HUES6 (cell line): ENCODE data around the gene C1QTNF3.
"Not testable (repeated sequence)": the region's sequence is repeated elsewhere in the genome, so short reads cannot be mapped to it uniquely, and the experiment has no call there.

Source experiments
- H3K27ac ChIP-seq: 2 replicates; pipeline ENCODE4 v1.7.0; 2013; ENCODE audit warnings: low read depth, mild to moderate bottlenecking, low read length, inconsistent platforms
- H3K27me3 ChIP-seq: 2 replicates; pipeline ENCODE4 v1.6.1; 2013; ENCODE audit warnings: low read length; ENCODE audit not compliant: control insufficient read depth, insufficient read depth
- H3K36me3 ChIP-seq: 2 replicates; pipeline ENCODE4 v1.6.1; 2013; ENCODE audit warnings: low read length; ENCODE audit not compliant: control insufficient read depth, insufficient read depth
- H3K4me1 ChIP-seq: 2 replicates; pipeline ENCODE4 v1.6.1; 2013; ENCODE audit warnings: low read length; ENCODE audit not compliant: control insufficient read depth, insufficient read depth
- H3K4me3 ChIP-seq: 2 replicates; pipeline ENCODE4 v1.5.1; 2013; ENCODE audit warnings: low read depth, low read length
- H3K9ac ChIP-seq: one replicate; pipeline ENCODE4 v1.6.1; 2013; ENCODE audit warnings: mild to moderate bottlenecking, low read length
- H3K9me3 ChIP-seq: 2 replicates; pipeline ENCODE4 v1.6.1; 2013; ENCODE audit warnings: low read depth, low read length; ENCODE audit not compliant: control insufficient read depth, insufficient read depth

Gene C1QTNF3

DNA sequence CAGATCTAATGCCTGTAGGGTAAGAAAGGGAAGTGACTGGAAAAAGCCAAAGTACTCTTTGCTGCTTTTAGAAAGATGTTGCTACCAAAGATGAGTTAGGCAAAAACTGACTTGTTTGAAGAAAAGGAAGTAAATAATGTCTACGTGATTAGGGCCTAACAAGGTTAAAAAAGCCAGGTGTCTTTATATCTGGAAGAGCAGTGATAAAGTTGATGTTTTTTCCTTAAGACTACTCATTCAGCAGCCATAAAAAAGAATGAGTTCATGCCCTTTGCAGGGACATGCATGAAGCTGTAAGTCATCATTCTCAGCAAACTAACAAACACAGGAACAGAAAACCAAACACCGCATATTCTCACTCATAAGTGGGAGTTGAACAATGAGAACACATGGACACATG, 21.7 kb downstream of the C1QTNF3 start:
- H3K9me3 ChIP-seq, result no peaks in the 10 kb centered on the region

DNA sequence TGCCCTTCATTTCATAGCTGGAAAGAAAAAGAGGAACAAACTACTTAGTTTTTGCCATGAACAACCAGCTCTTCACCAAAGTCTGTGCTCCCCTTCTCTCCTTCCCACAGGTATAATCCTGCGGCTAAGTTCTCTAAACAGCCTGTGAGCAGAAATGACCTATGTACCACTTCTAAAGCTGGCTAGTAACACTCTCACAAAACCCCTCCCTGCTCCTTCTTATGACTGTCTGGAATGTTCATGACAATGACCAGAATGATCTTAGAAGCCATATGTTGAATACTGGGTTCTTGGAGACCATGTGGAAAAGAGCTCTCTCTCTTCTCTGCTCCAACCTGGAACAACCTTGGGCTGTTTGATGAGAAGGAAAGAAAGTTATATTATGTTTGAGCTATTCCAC, 22.3 kb downstream of the C1QTNF3 start:
- H3K4me3 ChIP-seq, result no peak overlapping the region
- H3K4me1 ChIP-seq, result peaks cover 8% of the 10 kb centered on the region; the same call in 1 of the 2 replicates
- no peaks in the 10 kb centered on the region for H3K36me3 ChIP-seq
- H3K9ac ChIP-seq, result no peak overlapping the region
- no peaks in the 10 kb centered on the region for H3K27me3 ChIP-seq
- H3K9me3 ChIP-seq, result no peaks in the 10 kb centered on the region
- H3K27ac ChIP-seq, result no peak overlapping the region

More for the DNA sequence above, 21.7 kb downstream of the C1QTNF3 start:
- Histone ChIP-seq H3K4me3 (no peak overlapping the region), H3K4me1 (peaks cover 8% of the 10 kb centered on the region; the same call in 1 of the 2 replicates), H3K27ac (no peak overlapping the region), H3K9ac (no peak overlapping the region), H3K36me3 (no peaks in the 10 kb centered on the region), H3K27me3 (no peaks in the 10 kb centered on the region)

DNA sequence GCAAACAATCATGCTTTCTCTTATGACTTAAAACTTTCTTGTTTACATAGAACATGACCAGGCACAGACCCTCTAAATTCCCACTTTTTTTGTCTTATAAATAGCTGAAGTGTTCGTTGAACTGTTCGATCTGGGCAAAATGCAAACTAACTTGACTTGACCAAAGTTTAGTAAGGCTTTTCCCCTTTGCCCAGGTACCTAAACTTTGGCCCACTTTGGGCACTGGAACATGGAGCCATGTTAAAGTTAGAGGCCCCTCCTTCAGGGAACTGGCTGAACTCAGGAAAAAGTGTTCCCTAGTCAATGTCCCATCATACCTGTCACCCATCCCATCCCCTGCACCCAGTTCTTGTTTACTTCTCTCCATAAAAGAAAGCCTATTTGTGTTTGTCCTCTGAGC, 25.8 kb downstream of the C1QTNF3 start:
- no peak overlapping the region for H3K4me3 ChIP-seq
- no peak overlapping the region for H3K27ac ChIP-seq
- no peaks in the 10 kb centered on the region for H3K36me3 ChIP-seq
- no peaks in the 10 kb centered on the region for H3K9me3 ChIP-seq
- H3K27me3 ChIP-seq, result no peaks in the 10 kb centered on the region
- H3K4me1 ChIP-seq, result peaks cover 4% of the 10 kb centered on the region; the same call in 1 of the 2 replicates
- H3K9ac ChIP-seq, result no peak overlapping the region

DNA sequence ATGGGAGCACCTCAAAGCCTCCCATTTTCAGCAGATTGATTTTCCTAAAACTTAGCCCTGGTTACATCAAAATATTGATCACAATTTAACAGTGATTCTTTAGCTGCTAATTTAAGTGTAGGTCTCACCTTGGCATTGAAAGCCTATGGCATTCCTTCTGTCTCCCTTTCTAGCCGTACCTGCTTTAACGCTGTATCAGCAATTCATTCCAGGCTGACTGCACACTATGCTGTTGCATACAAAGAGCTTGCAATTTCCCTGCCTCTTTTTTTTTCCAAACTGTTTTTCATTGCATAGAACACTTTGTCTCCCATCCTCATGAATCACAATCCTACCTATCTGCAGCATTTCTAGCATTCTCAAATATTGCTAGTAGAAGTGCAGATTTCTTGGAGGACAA, 26.3 kb downstream of the C1QTNF3 start:
- Histone ChIP-seq H3K36me3 (no peaks in the 10 kb centered on the region), H3K27ac (no peak overlapping the region), H3K9ac (no peak overlapping the region), H3K4me1 (no peaks in the 10 kb centered on the region), H3K27me3 (no peaks in the 10 kb centered on the region), H3K4me3 (no peak overlapping the region), H3K9me3 (no peaks in the 10 kb centered on the region)

DNA sequence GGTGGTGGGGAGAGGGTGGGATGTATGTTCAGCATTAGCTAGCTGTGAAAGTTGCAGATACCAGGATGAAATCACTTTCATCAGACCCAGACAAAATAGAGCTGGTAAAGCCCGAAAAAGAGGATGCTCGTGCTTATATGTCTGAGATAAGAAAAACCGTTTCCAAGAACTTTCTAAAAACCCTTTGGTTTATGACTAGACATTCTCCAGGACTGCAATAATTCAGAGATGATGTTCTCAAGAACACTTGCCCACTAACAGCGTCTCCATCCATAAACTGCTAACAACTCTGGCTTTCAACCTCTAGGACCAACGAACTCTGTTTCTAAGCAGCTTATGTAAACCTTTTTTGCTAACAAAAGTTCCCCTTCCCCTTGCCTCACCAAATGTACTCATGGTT, 26.8 kb downstream of the C1QTNF3 start:
- H3K4me1 ChIP-seq, result no peaks in the 10 kb centered on the region
- H3K36me3 ChIP-seq, result no peaks in the 10 kb centered on the region
- H3K27me3 ChIP-seq, result no peaks in the 10 kb centered on the region

DNA sequence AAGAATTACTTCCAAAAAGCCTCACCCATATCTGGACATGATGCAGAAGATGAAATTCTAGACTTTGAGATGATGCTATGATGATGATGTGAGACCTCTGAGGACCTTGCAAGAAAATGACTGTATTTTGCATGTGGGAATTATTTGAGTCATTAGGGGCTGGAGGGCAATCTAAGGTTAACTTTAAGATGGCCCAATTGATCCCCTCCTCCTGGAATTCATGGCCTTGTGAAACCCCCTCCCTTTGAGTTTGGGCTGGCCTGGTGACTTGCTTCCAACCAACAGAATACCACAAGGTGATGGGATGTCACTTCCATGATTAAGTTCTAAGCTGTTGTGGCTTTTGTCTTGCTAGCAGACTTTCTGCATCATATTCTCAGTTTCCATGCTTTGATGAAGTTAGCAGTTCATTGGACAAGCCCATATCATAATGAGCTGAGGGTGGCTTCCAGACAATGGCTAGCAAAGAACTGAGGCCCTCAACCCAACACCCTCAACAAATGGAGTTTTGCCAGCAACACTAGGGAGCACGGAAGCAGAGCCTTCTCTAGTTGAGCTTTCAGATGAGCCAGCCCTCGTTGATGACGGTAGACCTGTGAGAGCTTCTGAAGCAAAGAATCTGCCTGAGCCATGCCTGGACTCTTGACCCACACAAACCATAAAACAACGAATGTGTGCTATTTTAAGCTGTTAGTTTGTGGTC, 27.7 kb downstream of the C1QTNF3 start:
- Histone ChIP-seq H3K9ac (no peak overlapping the region), H3K4me3 (no peak overlapping the region), H3K36me3 (no peaks in the 10 kb centered on the region), H3K27ac (no peak overlapping the region), H3K27me3 (no peaks in the 10 kb centered on the region), H3K4me1 (no peaks in the 10 kb centered on the region), H3K9me3 (no peaks in the 10 kb centered on the region)

More for the DNA sequence above, 26.8 kb downstream of the C1QTNF3 start:
- Histone ChIP-seq H3K9me3 (no peaks in the 10 kb centered on the region), H3K9ac (no peak overlapping the region), H3K27ac (no peak overlapping the region), H3K4me3 (no peak overlapping the region)

DNA sequence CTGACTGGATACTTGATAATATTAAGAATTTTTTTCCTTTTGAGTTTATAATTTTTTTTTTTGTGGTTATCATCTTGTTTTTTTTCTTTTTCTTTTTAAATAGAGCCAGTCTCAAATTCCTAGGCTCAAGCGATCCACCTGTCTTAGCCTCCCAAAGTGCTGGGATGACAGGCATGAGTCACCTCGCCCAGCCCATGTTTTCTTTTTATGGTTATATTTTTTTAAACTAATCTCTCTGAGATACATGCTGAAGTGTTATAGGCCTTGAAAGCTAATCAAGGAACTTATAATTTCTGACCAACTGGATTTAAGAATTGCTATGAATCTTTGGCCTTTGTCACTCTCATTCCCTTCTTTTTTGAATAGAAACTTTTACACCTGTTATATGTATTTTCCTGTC, 28.4 kb downstream of the C1QTNF3 start:
- Histone ChIP-seq H3K4me1 (no peaks in the 10 kb centered on the region), H3K9me3 (no peaks in the 10 kb centered on the region), H3K27ac (no peak overlapping the region), H3K9ac (no peak overlapping the region), H3K27me3 (no peaks in the 10 kb centered on the region), H3K4me3 (no peak overlapping the region), H3K36me3 (no peaks in the 10 kb centered on the region)

DNA sequence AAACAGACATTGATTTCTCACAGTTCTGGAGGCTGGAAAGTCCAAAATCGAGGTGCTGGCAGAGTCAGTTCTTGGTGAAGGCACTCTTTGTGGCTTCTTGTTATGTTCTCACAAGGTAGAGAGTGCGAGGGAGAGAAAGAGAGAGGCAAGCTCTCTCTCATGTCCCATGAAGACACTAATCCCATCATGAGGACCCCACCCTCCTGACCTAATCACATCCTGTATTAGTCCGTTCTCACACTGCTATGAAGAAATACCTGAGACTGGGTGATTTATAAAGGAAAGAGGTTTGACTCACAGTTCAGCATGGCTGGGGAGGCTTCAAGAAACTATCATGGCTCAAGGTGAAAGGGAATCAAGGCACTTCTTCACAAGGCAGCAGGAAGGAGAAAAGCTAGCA, 29.5 kb downstream of the C1QTNF3 start:
- Histone ChIP-seq H3K4me1 (peaks cover 3% of the 10 kb centered on the region; the same call in 1 of the 2 replicates), H3K27me3 (no peaks in the 10 kb centered on the region), H3K9me3 (no peaks in the 10 kb centered on the region), H3K36me3 (no peaks in the 10 kb centered on the region), H3K9ac (no peak overlapping the region), H3K4me3 (no peak overlapping the region), H3K27ac (no peak overlapping the region)

DNA sequence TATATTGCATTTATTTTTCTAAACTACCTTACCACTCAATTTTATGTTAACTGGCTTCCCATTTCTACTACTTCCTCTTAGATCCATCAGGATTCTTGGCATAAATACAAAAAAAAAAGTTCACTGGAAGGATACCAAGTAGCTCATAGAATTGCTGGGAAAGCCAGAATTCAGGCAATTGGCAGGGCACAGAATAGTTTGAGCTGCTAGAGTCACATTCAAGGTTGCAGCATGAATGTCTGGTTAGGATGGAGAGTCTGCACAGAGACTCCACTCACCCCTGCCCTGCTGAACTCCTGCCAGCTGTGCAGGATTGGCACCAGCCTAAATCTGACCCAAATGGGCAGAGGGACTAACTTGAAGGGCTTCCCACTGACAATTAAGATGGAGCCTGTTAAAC, 30.2 kb downstream of the C1QTNF3 start:
- no peak overlapping the region for H3K27ac ChIP-seq
- H3K27me3 ChIP-seq, result no peaks in the 10 kb centered on the region
- no peaks in the 10 kb centered on the region for H3K36me3 ChIP-seq
- H3K4me1 ChIP-seq, result peaks cover 4% of the 10 kb centered on the region; the same call in 1 of the 2 replicates
- H3K9me3 ChIP-seq, result no peaks in the 10 kb centered on the region
- no peak overlapping the region for H3K4me3 ChIP-seq
- H3K9ac ChIP-seq, result no peak overlapping the region

DNA sequence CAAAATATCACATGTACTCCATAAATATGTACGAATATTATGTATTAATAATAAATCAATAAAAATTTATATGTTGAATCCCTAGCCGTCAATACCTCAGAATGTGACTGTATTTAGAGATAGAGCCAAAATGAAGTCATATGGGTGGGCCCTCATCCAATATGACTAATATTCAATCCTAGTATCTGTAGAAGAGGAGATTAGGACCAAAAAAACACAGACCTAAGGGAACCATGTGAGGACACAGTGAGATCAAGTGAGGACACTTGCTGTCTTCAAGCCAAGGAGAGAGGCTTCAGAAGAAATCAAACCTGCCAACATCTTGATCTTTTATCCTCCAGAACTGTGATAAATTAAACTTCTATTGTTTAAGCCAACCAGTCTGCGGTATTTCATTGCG, 31.5 kb downstream of the C1QTNF3 start:
- Histone ChIP-seq H3K27me3 (no peaks in the 10 kb centered on the region), H3K9ac (no peak overlapping the region), H3K27ac (no peak overlapping the region), H3K9me3 (no peaks in the 10 kb centered on the region), H3K4me1 (peaks cover 10% of the 10 kb centered on the region), H3K36me3 (no peaks in the 10 kb centered on the region), H3K4me3 (no peak overlapping the region)

DNA sequence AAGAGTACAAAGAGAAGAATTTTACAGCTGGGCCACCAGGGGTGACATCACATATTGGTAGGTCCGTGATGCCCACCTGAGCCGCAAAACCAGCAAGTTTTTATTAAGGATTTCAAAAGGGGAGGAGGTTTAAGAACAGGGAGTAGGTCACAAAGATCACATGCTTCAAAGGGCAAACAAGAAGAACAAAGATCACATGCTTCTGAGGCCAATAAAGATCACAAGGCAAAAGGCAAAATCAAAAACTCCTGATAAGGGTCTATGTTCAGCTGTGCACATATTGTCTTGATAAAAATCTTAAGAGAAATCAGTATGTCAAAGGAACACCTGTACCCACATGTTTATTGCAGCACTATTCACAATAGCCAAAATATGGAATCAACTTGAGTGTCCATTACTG, 32.9 kb downstream of the C1QTNF3 start:
- H3K9me3 ChIP-seq, result not testable (repeated sequence)

More for the DNA sequence above, 32.9 kb downstream of the C1QTNF3 start:
- not testable (repeated sequence) for H3K9ac ChIP-seq, H3K27me3 ChIP-seq, H3K4me3 ChIP-seq, H3K27ac ChIP-seq, H3K36me3 ChIP-seq
- H3K4me1 ChIP-seq, result peaks cover 10% of the 10 kb centered on the region
